GM12878 (cell line): ENCODE data around the gene NOCT.
"Not testable (repeated sequence)": the region's sequence is repeated elsewhere in the genome, so short reads cannot be mapped to it uniquely, and the experiment has no call there.

Experiments used
- CHD4 ChIP-seq: fragments of 200-600 bp; sonication (generic); IDR thresholded peaks from 2 replicates; pipeline ENCODE4 v1.6.1; 2016; ENCODE audit warnings: mild to moderate bottlenecking
- CREB1 ChIP-seq: IDR thresholded peaks from 2 replicates; pipeline ENCODE4 v1.6.1; 2012; ENCODE audit warnings: low read depth, mild to moderate bottlenecking, inconsistent platforms
- EGR1 ChIP-seq, 2 experiments: IDR thresholded peaks; 1 replicate in 1 of 2; 2 replicates in 1 of 2; pipeline ENCODE4 v1.6.1; 2011 to 2012; ENCODE audit warnings: low read depth in 2 of 2, low read length in 2 of 2, borderline replicate concordance in 1 of 2, mild to moderate bottlenecking in 1 of 2, moderate library complexity in 1 of 2
- EP300 ChIP-seq, 2 experiments: fragments of 150-350 bp in 1 of 2; IDR thresholded peaks; 2 replicates each; pipeline ENCODE4 v1.6.1; 2011 to 2012; ENCODE audit warnings: low read depth in 2 of 2, low read length in 2 of 2, borderline replicate concordance in 1 of 2, improper control_type of control experiment in 1 of 2, inconsistent platforms in 1 of 2; ENCODE audit not compliant: control insufficient read depth in 1 of 2
- EZH2 ChIP-seq: IDR thresholded peaks from 2 replicates; pipeline ENCODE4 v1.6.1; 2012; ENCODE audit warnings: low read depth, mild to moderate bottlenecking, control low read depth, inconsistent platforms, low read length, borderline replicate concordance; ENCODE audit not compliant: control insufficient read depth
- FOXM1 ChIP-seq: IDR thresholded peaks from 2 replicates; pipeline ENCODE4 v1.6.1; 2012; ENCODE audit warnings: low read depth, mild to moderate bottlenecking, inconsistent platforms, low read length, moderate library complexity
- HCFC1 ChIP-seq: fragments of 150-350 bp; IDR thresholded peaks from 2 replicates; pipeline ENCODE4 v1.6.1; 2014; ENCODE audit warnings: low read length
- HDAC2 ChIP-seq: fragments of 200-600 bp; sonication (generic); IDR thresholded peaks from 2 replicates; pipeline ENCODE4 v1.6.1; 2017
- MTA3 ChIP-seq: IDR thresholded peaks from 2 replicates; pipeline ENCODE4 v1.6.1; 2012; ENCODE audit warnings: low read length, inconsistent platforms, borderline replicate concordance
- POLR2A ChIP-seq: IDR thresholded peaks from 2 replicates; pipeline ENCODE4 v1.6.1; 2011; ENCODE audit warnings: low read depth, mild to moderate bottlenecking, low read length
- POLR2AphosphoS5 ChIP-seq: IDR thresholded peaks from 2 replicates; pipeline ENCODE4 v1.6.1; 2011; ENCODE audit warnings: mild to moderate bottlenecking, low read length, inconsistent platforms
- SIN3A ChIP-seq: IDR thresholded peaks from 2 replicates; pipeline ENCODE4 v1.6.1; 2012; ENCODE audit warnings: low read depth, low read length, improper control_type of control experiment
- TCF12 ChIP-seq: IDR thresholded peaks from 2 replicates; pipeline ENCODE4 v1.6.1; 2011; ENCODE audit warnings: low read depth, mild to moderate bottlenecking, low read length
- TF ChIP-seq, protein P1 (sequence below), 3 experiments: IDR thresholded peaks in 2 of 3; conservative IDR thresholded peaks in 1 of 3; 2 replicates each; pipeline ENCODE4 v1.5.1; 2011; ENCODE audit warnings: low read depth in 3 of 3, low read length in 3 of 3, mild to moderate bottlenecking in 3 of 3, control low read depth in 2 of 3, moderate library complexity in 2 of 3, inconsistent platforms in 1 of 3, mixed read lengths in 1 of 3; ENCODE audit not compliant: control insufficient read depth in 2 of 3, insufficient read depth in 1 of 3; ENCODE audit errors: extremely low read depth in 1 of 3

DNA sequence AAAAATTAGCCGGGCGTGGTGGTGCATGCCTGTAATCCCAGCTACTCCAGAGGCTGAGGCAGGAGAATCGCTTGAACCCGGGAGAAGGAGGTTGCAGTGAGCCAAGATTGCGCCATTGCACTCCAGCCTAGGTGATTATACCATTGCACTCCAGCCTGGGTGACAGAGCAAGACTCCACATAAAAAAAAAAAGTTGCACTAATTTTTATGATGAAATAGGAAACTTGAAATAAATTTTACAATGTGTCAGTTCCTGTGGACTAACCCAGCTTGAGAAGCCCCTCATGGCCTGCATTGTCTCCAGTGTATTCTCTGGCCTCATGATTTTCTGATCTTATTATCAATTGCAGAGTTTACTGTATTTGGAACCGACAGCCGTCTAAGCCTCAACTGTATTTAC, 14.2 kb upstream of the NOCT start:
- not testable (repeated sequence) for TF ChIP-seq POLR2AphosphoS5; EGR1 (IDR thresholded peaks at IDR 0.05; ENCODE audit: borderline replicate concordance in 1 of 2, low read depth in 2 of 2, low read length in 2 of 2); HCFC1; FOXM1; MTA3; CREB1; HDAC2; POLR2A; EZH2; SIN3A; EP300 (IDR thresholded peaks at IDR 0.05; ENCODE audit: borderline replicate concordance in 1 of 2, control insufficient read depth in 1 of 2, low read depth in 2 of 2, low read length in 2 of 2); CHD4; TCF12
- TF ChIP-seq, protein P1, sequence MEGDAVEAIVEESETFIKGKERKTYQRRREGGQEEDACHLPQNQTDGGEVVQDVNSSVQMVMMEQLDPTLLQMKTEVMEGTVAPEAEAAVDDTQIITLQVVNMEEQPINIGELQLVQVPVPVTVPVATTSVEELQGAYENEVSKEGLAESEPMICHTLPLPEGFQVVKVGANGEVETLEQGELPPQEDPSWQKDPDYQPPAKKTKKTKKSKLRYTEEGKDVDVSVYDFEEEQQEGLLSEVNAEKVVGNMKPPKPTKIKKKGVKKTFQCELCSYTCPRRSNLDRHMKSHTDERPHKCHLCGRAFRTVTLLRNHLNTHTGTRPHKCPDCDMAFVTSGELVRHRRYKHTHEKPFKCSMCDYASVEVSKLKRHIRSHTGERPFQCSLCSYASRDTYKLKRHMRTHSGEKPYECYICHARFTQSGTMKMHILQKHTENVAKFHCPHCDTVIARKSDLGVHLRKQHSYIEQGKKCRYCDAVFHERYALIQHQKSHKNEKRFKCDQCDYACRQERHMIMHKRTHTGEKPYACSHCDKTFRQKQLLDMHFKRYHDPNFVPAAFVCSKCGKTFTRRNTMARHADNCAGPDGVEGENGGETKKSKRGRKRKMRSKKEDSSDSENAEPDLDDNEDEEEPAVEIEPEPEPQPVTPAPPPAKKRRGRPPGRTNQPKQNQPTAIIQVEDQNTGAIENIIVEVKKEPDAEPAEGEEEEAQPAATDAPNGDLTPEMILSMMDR (IDR thresholded peaks at IDR 0.05 in 2 of 3, conservative IDR thresholded peaks at IDR 0.05 in 1 of 3; ENCODE audit: control insufficient read depth in 2 of 3, extremely low read depth in 1 of 3, insufficient read depth in 1 of 3, low read depth in 3 of 3, low read length in 3 of 3), result not testable (repeated sequence)
